M059J (cell line): Measurements from ENCODE around the gene VEPH1. TPM values are rescaled to one million over a fixed set of nuclear protein-coding genes. Genes with fewer than 3 reads are reported as not detected.

Source experiments
- DNase-seq: peaks from one replicate; pipeline ENCODE4 v3.0.0-alpha.2; 2012; ENCODE audit warnings: low read depth
- total RNA-seq: library from RNA; depleted of rRNA; stranded (reverse); fragments of >200 nt; shearing (Covaris generic); gene quantifications from 2 replicates; pipeline ENCODE4 v1.2.3, GENCODE V29; 2014

VEPH1 gene
- total RNA-seq, 1 experiment from 2014 or later: 58.0 TPM

- peak; percentile 66 for DNase-seq
Observed at GRCh38 chr3:157429708-157430107, 73.5 kb downstream of the VEPH1 start.

GRCh38 chr3:157428853-157429252, 74.4 kb downstream of the VEPH1 start:
- no peak for DNase-seq

GRCh38 chr3:157427901-157428300, 75.3 kb downstream of the VEPH1 start:
- DNase-seq: no peak

GRCh38 chr3:157423337-157423736, 79.9 kb downstream of the VEPH1 start:
- peak; percentile 50 for DNase-seq

GRCh38 chr3:157420606-157421130, 82.5 kb downstream of the VEPH1 start:
- DNase-seq: no peak

GRCh38 chr3:157418104-157418503, 85.1 kb downstream of the VEPH1 start:
- DNase-seq: peak; percentile 73

GRCh38 chr3:157417247-157417646, 86.0 kb downstream of the VEPH1 start:
- DNase-seq: peak; percentile 81

- no peak for DNase-seq
Observed at GRCh38 chr3:157416347-157417087, 86.7 kb downstream of the VEPH1 start.

- no peak for DNase-seq
Observed at GRCh38 chr3:157414861-157415260, 88.4 kb downstream of the VEPH1 start.

GRCh38 chr3:157412323-157412855, 90.8 kb downstream of the VEPH1 start:
- DNase-seq: no peak

- DNase-seq: no peak
Observed at GRCh38 chr3:157410945-157411344, 92.3 kb downstream of the VEPH1 start.

- no peak for DNase-seq
Observed at GRCh38 chr3:157409516-157409915, 93.7 kb downstream of the VEPH1 start.

GRCh38 chr3:157408499-157409149, 94.6 kb downstream of the VEPH1 start:
- DNase-seq: no peak

- DNase-seq: no peak
Observed at GRCh38 chr3:157407769-157408168, 95.4 kb downstream of the VEPH1 start.

GRCh38 chr3:157406394-157406793, 96.8 kb downstream of the VEPH1 start:
- no peak for DNase-seq

- peak; percentile 90 for DNase-seq
Observed at GRCh38 chr3:157405457-157405856, 97.8 kb downstream of the VEPH1 start.

- no peak for DNase-seq
Observed at GRCh38 chr3:157404381-157404780, 98.8 kb downstream of the VEPH1 start.

- peak; percentile 12 for DNase-seq
Observed at GRCh38 chr3:157398598-157398997, 104.6 kb downstream of the VEPH1 start.

GRCh38 chr3:157394411-157394810, 108.8 kb downstream of the VEPH1 start:
- peak; percentile 11 for DNase-seq

GRCh38 chr3:157393113-157393512, 110.1 kb downstream of the VEPH1 start:
- DNase-seq: peak; percentile 12

- no peak for DNase-seq
Observed at GRCh38 chr3:157392104-157392503, 111.1 kb downstream of the VEPH1 start.

GRCh38 chr3:157390713-157391515, 112.3 kb downstream of the VEPH1 start:
- DNase-seq: peak; percentile 72
